ENCODE measurements around the gene UBXN11.

Gene UBXN11

GRCh38 chr1:26285366-26286063 lies 20.9 kb downstream of the UBXN11 start:
- no peak for DNase-seq

- DNase-seq = peak; percentile 30
These were observed 21.7 kb downstream of the UBXN11 start for GRCh38 chr1:26284597-26285347.

- DNase-seq = no peak
These were observed 22.4 kb downstream of the UBXN11 start for GRCh38 chr1:26283871-26284596.

GRCh38 chr1:26283279-26283853 lies 23.1 kb downstream of the UBXN11 start:
- no peak for DNase-seq

- no peak for DNase-seq
These were observed 24.0 kb downstream of the UBXN11 start for GRCh38 chr1:26282401-26282918.

GRCh38 chr1:26281971-26282370 lies 24.5 kb downstream of the UBXN11 start:
- no peak for DNase-seq

- no peak for DNase-seq
These were observed 25.1 kb downstream of the UBXN11 start for GRCh38 chr1:26281091-26281958.

- no peak for DNase-seq
These were observed 25.9 kb downstream of the UBXN11 start for GRCh38 chr1:26280333-26281042.

GRCh38 chr1:26279456-26280332 lies 26.7 kb downstream of the UBXN11 start, which contains the start of gene SH3BGRL3:
SH3BGRL3 (plus strand) TSS chr1:26280086; CDS start chr1:26280156, 70 bp downstream.
- peak; percentile 83 for DNase-seq

GRCh38 chr1:26278724-26279455 lies 27.5 kb downstream of the UBXN11 start:
- DNase-seq = no peak

GRCh38 chr1:26278303-26278702 lies 28.1 kb downstream of the UBXN11 start:
- DNase-seq = no peak

GRCh38 chr1:26277719-26278118 lies 28.7 kb downstream of the UBXN11 start:
- DNase-seq = no peak

- no peak for DNase-seq
These were observed 29.2 kb downstream of the UBXN11 start for GRCh38 chr1:26277261-26277661.

GRCh38 chr1:26276432-26276838 lies 30.0 kb downstream of the UBXN11 start:
- no peak for DNase-seq

- DNase-seq = peak; percentile 68
These were observed 30.6 kb downstream of the UBXN11 start for GRCh38 chr1:26275580-26276431.

- DNase-seq = no peak
These were observed 31.5 kb downstream of the UBXN11 start for GRCh38 chr1:26274801-26275425.

GRCh38 chr1:26269198-26269550 lies 37.3 kb downstream of the UBXN11 start:
- DNase-seq = no peak
